ENCODE data around the gene IL4.

The IL4 gene

DNA sequence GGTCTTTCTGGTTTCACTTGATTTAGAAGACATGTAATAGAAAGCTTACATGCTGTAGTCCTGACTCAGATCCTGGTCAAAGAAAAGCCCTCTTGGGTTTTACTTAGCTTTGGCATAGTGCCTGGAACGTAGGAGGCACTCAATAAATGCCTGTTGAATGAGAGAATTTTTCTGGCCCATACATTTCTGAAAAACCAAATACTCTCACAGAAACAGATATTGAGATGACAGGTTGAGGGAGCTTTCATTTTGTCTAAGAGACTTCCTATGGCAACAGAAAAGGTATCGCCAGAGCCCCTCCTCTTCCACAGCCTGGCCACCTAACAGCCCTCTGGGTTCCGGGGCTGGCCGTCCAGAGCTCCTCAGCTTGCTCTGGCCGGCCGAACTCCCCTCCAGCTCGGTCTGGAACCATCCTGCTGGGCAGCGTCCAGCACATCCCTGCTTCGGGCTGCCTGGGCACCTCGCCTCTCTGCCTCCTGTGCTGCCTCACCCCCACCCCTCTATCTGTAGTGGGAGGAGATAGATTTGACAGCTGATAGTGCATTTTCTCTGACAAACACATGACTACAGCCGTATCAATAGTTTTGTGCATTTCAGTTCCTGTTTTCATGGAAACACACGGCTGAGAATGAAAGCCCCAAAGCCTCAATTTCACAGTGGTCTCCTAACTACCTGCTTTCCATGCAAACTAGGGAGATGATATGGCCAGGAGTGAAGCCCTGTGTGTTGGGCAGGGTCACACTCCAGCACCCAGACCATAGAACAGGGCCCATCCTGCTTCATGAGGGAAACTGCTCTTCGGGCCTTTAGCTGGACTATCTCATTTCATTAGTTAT lies 1.1 kb downstream of the IL4 start:
- peak; percentile 78 for DNase-seq (ENCODE audit: extremely low read depth, insufficient read length)
- H3K27me3 ChIP-seq (replicated peaks; ENCODE audit: control insufficient read depth, insufficient read depth, low read length), result no peaks in the 10 kb centered on the region
- H3K36me3 ChIP-seq (ENCODE audit: control insufficient read depth, insufficient read depth, low read length), result no peaks in the 10 kb centered on the region
- H3K4me3 ChIP-seq (replicated peaks; ENCODE audit: low read depth, low read length), result peak overlapping the region; percentile 61
- TF ChIP-seq, protein P1, sequence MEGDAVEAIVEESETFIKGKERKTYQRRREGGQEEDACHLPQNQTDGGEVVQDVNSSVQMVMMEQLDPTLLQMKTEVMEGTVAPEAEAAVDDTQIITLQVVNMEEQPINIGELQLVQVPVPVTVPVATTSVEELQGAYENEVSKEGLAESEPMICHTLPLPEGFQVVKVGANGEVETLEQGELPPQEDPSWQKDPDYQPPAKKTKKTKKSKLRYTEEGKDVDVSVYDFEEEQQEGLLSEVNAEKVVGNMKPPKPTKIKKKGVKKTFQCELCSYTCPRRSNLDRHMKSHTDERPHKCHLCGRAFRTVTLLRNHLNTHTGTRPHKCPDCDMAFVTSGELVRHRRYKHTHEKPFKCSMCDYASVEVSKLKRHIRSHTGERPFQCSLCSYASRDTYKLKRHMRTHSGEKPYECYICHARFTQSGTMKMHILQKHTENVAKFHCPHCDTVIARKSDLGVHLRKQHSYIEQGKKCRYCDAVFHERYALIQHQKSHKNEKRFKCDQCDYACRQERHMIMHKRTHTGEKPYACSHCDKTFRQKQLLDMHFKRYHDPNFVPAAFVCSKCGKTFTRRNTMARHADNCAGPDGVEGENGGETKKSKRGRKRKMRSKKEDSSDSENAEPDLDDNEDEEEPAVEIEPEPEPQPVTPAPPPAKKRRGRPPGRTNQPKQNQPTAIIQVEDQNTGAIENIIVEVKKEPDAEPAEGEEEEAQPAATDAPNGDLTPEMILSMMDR (IDR thresholded peaks at IDR 0.05; ENCODE audit: insufficient read depth, low read length, poor library complexity, severe bottlenecking), result no peak

DNA sequence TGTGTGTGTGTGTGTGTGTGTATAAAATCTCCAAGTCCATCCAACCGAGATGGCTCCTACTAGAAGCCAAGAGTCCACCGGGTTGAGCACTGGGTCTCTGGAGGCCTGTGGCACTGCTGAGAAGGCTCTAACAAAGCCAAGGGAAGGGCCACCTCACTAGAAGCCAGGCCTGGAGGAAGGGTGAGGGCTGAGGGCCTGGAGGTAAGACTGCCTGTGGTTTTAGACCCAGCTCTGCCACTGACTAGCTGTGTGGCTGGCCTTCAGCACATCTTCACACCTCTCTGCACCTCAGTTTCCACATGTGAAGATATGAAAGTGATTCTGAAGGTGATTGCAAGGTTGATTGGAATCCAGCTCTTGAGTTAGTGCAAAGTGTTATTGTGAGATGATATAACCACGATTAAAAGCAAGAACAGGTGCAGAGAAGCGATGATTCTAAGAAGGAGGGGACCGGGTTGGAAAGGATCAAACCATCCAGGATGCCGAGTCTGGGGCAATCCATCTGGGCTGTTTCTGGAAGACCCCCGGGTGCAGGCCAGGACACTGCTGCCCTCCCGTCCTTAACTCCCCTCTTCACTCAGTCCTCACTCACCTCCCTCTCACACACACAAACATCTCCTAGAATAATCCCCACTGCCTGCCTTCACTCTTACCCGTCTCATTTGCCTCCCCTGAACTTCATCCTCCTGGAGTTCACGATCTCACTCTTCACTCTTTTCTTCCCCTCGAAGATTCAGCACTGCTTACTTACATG lies 2.3 kb downstream of the IL4 start:
- Histone ChIP-seq H3K27me3 (replicated peaks; ENCODE audit: control insufficient read depth, insufficient read depth, low read length) (no peaks in the 10 kb centered on the region), H3K4me3 (replicated peaks; ENCODE audit: low read depth, low read length) (no peak overlapping the region), H3K36me3 (ENCODE audit: control insufficient read depth, insufficient read depth, low read length) (no peaks in the 10 kb centered on the region)
- DNase-seq (ENCODE audit: extremely low read depth, insufficient read length), result no peak
- TF ChIP-seq, protein P1 (IDR thresholded peaks at IDR 0.05; ENCODE audit: insufficient read depth, low read length, poor library complexity, severe bottlenecking), result no peak

DNA sequence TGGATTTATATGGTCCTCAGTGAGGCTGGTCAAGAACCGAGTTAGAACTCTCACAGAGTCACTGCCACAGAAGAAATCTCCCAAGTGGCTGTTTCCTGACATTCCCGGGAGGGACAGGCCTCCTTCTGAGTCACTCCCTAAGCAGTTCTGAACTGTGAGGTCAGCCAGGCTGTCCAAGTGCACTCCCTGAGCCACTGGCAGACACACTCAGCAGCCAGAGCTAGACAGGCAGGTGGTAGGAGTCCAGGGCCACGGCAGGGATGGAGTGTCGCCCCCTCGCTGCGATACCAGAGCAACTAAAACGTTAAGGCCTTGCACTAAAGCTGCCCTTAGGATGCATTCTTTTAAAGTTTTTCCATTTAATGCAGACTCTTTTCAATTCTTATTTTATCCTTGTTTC lies 3.4 kb downstream of the IL4 start:
- no peak for DNase-seq (ENCODE audit: extremely low read depth, insufficient read length)
- no peaks in the 10 kb centered on the region for H3K27me3 ChIP-seq (replicated peaks; ENCODE audit: control insufficient read depth, insufficient read depth, low read length)
- H3K36me3 ChIP-seq (ENCODE audit: control insufficient read depth, insufficient read depth, low read length), result no peaks in the 10 kb centered on the region
- TF ChIP-seq, protein P1 (IDR thresholded peaks at IDR 0.05; ENCODE audit: insufficient read depth, low read length, poor library complexity, severe bottlenecking), result no peak
- H3K4me3 ChIP-seq (replicated peaks; ENCODE audit: low read depth, low read length), result no peak overlapping the region

DNA sequence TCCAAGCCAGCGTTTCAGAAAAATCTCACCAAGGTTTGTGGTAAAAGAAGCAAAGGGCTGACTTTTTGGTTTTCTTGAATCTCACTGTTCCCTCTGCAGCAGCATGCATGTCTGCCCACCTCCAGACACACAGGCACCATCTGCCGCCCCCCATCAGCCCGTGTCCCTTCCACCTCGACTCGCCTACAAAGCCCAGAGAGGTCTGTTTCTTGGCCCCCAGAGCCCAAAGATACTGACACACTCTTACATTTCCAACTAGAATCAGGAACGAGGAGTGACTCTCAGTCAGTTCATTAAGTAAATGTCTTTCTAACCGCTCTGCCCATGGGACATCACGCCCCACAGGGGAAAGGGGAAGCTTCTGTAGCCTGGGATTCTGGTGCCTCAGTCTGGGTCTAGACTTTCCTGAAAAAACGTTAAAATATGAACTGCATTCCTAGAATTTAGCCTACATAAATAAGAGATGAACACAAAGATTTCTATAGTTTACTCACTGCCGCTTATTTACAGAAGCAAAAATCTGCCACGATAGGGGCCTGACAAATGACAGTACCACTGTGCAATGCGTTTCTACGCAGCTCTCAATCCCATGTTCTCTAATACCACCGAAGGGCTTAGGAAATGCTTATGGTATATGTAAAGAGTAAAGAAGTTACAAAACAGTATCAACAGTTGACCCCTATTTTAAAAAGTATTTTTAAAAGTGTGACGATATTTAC lies 4.1 kb downstream of the IL4 start:
- no peaks in the 10 kb centered on the region for H3K27me3 ChIP-seq (replicated peaks; ENCODE audit: control insufficient read depth, insufficient read depth, low read length)
- no peak for DNase-seq (ENCODE audit: extremely low read depth, insufficient read length)
- TF ChIP-seq, protein P1 (IDR thresholded peaks at IDR 0.05; ENCODE audit: insufficient read depth, low read length, poor library complexity, severe bottlenecking), result no peak
- no peaks in the 10 kb centered on the region for H3K36me3 ChIP-seq (ENCODE audit: control insufficient read depth, insufficient read depth, low read length)
- no peak overlapping the region for H3K4me3 ChIP-seq (replicated peaks; ENCODE audit: low read depth, low read length)

DNA sequence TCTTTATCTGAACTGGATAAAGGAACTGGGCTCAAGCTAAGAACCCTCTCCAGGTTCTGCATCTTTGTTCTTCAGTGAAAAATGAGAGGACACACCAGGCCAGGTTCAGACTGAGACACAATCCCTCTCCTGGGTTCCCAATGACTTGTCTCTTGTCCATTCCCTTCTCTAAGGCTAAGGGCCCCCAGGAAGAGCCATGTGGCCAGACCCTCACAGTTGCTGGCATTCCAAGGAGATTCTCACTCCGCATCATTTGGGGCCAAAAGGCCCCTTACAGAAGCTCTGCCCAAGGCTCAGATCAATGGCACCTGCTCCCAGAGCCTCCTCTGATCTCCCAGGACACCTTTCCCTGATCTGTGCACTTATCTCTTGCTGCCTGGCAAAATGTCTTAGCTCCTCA lies 4.9 kb downstream of the IL4 start:
- no peak for DNase-seq (ENCODE audit: extremely low read depth, insufficient read length)
- TF ChIP-seq, protein P1 (IDR thresholded peaks at IDR 0.05; ENCODE audit: insufficient read depth, low read length, poor library complexity, severe bottlenecking), result no peak
- Histone ChIP-seq H3K36me3 (ENCODE audit: control insufficient read depth, insufficient read depth, low read length) (no peaks in the 10 kb centered on the region), H3K4me3 (replicated peaks; ENCODE audit: low read depth, low read length) (no peak overlapping the region), H3K27me3 (replicated peaks; ENCODE audit: control insufficient read depth, insufficient read depth, low read length) (no peaks in the 10 kb centered on the region)
